Muscle of back (tissue), 13 donors: ENCODE measurements around the gene LUZP1. TPM values are rescaled to one million over a fixed set of nuclear protein-coding genes. Genes with fewer than 3 reads are reported as not detected.
"Not testable (repeated sequence)": the region's sequence is repeated elsewhere in the genome, so short reads cannot be mapped to it uniquely, and the experiment has no call there.

Experiments used
- DNase-seq, 3 donors: peaks; one replicate each; pipeline versions ENCODE4 v3.0.0 to v3.0.0-alpha.2; 2013
- long read RNA-seq, 9 donors: transcript quantifications; one replicate each; lab custom pipeline, GENCODE V29; 2026
- polyA plus RNA-seq, 10 donors: library from polyadenylated mRNA; unstranded; fragments of 120-200 nt; gene quantifications; one replicate each; pipeline ENCODE4 v1.2.1, GENCODE V29; 2013; ENCODE audit not compliant: insufficient read length in 10 of 10

LUZP1 gene
- 10 to 100 TPM; 12.5 to 19.4 (median 15.6) TPM for polyA plus RNA-seq
- long read RNA-seq, donor 1, result 0 reads
- long read RNA-seq, donor 2, partial matches to known transcripts, result 0 of 1 reads
- long read RNA-seq, donor 2, other reads (novel, unspliced or antisense), result 0 of 1 reads
- long read RNA-seq, donor 3, result 0 reads
- long read RNA-seq, donor 4, partial matches to known transcripts, result 5 of 6 reads
- long read RNA-seq, donor 4, other reads (novel, unspliced or antisense), result 0 of 6 reads
- long read RNA-seq, donor 5, partial matches to known transcripts, result 5 of 8 reads
- long read RNA-seq, donor 5, other reads (novel, unspliced or antisense), result 0 of 8 reads
- long read RNA-seq, donor 6, result 0 reads
- long read RNA-seq, donor 7, partial matches to known transcripts, result 0 of 1 reads
- long read RNA-seq, donor 7, other reads (novel, unspliced or antisense), result 0 of 1 reads
- long read RNA-seq, donor 8, partial matches to known transcripts, result 0 of 2 reads
- long read RNA-seq, donor 8, other reads (novel, unspliced or antisense), result 0 of 2 reads
- long read RNA-seq, donor 9, result 0 reads

DNA sequence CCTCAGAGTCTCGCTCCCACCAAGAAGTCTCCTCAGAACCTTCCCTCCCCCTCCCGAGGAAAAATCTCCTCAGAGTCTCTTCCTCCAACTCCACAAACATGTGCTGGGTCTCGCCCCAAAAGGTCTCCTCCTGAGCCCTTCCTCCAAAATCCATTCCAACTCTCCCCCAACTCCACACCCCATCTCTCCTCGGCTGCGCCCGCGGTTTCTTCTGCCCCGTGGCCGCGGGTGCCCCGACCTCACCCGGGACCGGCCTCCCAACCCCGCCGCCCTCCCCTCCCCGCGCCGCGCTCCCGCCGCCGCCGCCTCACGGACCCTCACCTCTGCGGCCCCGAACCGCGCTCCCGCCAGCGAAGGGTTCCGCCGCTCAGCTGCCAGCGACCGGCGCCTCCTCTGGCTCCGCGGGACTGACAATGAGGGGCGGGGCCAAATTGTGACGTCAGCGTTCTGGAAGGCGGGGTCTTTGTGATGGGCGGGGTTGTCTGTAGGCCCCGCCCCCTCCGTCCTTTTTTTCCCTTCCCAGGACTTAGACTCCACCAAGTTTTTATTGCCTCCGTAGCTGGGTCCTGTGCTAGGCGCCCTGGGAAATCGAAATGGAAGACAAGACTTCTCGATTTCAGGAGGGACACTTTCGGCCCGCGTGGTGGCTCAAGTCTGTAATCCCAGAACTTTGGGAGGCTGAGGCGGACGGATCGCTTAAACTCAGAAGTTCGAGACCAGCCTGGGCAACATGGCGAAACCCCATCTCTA lies at the start of gene LUZP1:
Gene LUZP1 (minus strand): TSS at position 412 of the 750 bp plus-strand sequence.
- peak; percentile 84 to 93 (median 89) for DNase-seq

DNA sequence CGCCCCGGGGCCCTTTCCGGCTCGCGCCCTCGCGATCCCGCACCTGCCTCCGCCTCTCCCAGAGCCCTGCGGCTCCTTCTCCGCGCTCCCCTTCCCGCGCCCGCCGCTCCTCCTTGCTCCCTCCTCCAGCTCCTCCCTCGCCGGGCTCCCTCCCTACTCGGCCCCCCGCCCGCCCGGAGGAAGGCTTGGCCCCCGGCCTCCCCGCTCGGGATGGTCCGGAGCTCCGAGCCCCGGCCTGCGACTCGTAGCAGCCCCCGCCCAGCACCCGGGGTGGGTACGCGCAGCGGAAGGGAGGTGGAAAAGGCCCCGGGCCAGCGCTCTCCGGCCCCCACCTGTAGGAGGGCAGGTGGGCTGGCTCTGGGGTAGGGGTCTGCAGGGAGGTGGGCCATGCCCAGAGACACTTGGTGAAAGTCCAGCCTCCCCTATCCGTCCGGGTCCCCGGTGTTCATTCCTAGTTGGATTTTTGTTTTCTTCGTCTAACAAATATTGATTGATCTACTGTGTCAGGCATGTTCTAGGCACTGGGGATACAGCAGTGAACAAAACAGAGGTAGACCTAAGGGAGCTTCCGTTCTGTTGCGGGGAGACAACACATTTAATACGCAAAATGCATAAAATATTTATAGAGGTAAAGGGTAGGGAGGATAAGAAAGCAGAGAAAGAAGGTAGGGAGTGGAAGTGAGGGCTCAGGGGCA lies 48.9 kb upstream of the LUZP1 start, which contains the start of gene HTR1D:
Gene HTR1D (minus strand): TSS at position 82 of the 695 bp plus-strand sequence. CDS start 23,283 bp downstream, outside the sequence.
- peak in 1 of 3 donors; percentile 44 for DNase-seq

DNA sequence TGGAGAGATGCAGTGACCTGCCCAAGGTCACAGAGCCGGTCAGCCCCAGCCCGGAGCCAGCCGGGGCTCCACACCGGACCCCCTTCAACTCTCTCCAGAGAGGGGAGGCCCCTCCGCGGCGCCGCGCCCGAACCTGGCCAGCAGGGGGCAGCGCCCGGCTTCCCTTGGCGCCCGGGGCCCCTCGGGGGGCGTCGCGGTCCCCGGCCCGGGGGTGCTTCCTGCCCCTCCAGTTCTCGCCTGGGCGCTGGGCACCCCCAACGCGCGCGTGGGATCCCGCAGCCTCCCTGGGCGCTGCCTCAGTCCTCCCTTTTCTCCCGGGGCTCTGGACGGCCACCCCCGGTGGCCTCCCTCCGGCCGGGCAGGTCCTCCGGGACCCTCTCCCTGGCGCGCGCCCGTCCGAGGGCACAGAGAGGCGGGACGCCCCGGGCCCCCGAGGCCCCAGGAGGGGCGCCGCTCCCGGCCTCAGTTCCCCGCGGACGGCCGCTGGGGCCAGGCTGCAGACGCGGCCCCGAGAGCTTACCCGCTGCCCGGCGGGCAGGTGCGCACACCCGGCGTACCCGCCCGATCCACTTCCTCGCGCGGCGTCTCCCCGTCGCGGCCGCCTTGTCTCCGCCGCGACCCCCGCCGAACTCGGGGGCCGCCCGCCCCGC lies 48.2 kb upstream of the LUZP1 start:
- DNase-seq, result no peak

DNA sequence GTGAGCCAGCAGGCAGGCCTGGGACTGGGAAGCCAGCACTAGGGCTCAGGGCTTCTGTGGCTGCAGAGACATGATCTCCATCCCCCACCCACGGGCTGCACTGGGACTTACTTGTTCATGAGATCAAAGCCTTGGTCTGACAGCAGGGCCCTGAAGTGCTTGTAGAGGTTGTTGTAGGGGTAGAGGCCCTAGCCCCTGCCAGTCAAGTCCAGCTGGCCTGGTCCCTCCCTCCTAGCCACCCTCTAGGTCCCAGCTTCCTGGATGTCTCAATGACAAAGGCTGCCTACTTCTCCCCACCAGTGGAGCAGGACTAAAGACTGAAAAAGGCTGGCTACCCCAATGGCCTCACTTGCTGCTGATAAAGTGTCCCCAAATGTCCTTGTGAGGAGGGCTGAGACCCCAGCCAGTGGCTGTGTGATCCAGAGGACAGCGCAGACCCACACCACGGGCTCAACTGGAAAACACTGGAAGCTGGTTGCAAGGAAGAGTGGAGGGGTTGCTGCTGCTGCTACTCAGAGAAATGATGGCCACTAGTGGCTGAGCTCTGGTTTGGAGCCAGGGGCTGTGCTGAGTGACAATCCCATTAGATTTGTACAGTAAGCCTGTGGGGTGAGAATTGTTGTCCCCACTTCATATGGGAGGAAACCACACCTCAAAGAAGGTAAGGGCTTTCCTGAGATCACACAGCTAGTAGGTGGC lies 47.2 kb upstream of the LUZP1 start:
- no peak for DNase-seq

DNA sequence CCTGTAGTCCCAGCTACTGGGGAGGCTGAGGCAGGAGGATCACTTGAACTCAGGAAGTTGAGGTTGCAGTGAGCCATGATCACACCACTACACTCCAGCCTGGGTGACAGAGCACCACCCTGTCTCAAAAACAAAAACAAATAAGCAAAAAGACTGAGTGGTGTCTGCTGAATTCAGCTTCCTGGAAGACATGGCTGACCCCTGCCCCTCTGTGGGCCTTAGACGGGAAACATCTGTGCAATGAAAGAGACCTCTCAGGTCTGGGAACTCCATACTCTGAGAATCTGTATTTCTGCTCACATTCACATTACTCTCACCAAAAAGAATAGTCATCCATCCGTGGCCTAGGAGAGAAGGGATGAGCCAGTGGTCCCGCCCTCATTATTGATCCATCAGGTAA lies 46.6 kb upstream of the LUZP1 start:
- DNase-seq, result no peak

DNA sequence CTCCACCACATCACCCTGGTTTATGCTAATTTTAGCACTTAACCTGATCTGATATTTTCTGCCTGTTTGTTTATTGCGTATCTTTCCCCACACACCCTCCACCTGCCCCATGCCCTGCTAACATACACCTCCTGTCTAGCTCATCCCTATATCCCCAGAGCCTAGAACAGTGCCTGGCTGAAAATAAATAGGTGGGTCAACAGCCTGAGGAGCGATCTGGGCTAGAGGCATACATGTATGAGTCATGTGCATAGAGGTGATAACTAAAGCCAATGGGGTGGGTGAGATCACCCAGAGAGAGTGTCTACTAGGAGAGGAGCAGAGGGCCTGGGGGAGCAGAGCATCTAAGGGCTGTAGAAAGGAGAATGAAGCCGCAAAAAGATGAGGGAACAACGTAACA lies 46.0 kb upstream of the LUZP1 start:
- no peak for DNase-seq

DNA sequence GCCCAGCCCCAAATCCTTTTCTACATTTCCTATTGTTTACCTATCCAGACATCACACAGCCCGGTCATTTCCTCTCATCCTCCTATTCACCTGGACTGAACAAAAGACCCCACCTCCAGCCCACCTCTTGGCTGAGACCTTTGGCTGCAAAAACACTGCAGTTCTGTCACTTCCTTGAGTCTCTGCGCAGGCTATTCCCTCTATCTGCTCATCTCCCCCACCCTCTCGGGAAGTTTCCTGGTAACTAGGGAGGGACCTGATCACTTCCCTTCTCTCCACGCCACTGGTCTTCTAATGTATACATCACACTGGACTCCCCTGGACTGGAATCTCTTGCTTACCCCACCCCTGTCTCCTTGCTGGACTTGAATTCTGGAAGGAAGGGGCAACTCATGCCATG lies 43.3 kb upstream of the LUZP1 start:
- no peak for DNase-seq

DNA sequence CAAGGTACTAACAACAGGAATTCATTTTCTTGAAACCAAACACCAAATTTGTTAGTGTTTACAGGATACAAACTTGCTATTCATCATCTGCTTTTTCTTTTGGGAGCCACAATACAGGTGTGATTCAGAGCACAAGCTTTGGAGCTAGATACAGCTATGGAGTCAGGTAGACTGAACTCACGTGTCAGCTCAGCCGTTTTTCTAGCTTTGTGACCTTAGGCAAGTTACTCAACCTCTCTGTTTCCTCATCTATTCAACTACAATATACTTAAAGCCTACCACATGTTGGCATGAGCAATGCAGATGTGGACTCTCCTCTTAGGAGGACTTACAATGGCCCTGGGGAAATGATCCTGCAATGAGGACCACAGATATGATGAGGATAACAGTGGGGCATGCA lies 42.3 kb upstream of the LUZP1 start:
- DNase-seq, result no peak

DNA sequence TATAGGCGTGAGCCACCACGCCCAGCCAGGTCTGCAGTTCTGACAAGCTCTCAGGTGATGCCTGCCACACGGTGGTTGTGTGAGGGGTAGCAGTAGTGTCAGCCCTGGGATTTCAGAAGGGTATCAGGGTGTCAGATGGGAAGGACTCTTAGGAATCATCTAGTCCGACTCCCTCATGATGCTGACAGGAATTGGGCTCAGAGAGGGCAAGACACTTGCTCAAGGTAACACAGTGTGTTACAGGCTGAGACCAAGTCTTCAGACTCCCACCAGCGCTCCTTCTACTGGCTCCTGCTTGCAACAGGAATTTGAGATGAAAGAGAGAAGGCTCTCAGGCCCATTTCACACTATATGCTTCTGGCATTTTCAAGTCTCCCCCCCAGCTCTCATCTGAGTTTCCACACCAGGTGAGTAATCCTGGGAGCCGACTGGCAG lies 41.7 kb upstream of the LUZP1 start:
- DNase-seq, result no peak

DNA sequence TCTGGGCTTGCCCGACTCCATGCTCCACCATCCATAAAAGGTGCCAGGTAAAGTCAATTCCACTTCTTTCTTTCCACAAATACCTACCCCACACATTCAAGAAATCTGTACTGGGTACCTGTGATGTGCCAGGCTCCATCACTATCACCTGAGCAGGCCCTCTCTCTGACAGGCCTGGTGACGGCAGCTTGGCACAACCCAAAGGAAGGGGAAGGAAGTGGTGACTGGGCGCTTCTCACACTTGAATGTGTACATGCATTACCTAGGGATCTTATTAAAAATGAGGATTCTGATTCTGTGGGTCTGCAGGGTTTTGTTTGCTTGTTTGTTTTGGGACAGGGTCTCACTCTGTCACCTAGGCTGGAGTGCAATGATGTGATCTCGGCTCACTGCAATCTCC lies 41.1 kb upstream of the LUZP1 start:
- no peak for DNase-seq

DNA sequence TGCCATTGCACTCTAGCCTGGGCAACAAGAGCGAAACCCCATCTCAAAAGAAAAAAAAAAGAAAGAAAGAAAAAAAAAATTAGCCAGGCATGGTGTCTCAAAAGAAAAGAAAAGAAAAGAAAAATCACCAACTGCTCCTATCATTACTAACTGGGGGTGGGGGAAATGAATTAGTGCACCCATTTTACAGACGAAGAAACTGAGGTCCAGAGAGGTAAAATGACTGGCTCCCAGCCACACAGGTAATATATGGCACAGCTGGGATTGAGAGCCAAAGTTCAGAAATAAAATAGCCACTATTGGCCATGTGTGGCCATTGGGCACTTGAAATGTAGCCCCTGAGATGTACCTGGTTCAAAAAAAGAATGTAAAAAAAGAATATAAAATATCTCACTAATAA lies 39.9 kb upstream of the LUZP1 start:
- no peak for DNase-seq

DNA sequence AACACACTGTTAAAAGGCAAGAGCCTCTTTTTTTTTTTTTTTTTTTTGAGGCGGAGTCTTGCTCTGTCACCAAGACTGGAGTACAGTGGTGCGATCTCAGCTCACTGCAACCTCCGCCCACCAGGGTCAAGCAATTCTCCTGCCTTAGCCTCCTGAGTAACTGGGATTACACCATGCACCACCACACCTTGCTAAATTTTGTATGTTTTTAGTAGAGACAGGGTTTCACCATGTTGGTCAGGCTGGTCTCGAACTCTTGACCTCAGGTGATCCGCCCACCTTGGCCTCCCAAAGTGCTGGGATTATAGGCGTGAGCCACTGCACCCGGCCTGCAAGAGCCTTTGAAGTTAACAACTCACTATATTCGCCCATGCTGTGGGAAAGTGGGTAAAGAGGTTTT lies 39.1 kb upstream of the LUZP1 start:
- not testable (repeated sequence) for DNase-seq

DNA sequence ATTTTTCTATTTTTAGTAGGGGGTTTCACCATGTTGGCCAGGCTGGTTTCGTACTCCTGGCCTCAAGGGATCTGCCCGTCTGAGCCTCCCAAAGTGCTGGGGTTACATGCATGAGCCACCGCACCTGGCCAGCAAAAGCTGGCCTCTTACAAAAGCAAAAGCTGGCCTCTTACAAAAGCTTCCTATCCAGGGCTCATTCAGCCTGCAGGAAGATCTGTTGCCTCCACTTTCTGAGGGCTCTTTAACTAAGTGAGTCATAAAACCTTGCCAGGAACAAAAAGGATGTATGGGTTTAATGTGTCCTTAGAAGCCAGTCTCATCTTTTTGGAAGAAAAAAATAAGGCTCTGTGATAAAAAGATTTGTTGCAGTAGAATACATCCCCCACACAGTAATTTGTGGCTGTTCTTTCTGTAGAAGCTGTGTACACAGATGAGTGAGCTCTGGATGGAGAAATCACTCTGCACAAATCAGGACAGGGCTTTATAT lies 33.6 kb upstream of the LUZP1 start:
- DNase-seq, result no peak

DNA sequence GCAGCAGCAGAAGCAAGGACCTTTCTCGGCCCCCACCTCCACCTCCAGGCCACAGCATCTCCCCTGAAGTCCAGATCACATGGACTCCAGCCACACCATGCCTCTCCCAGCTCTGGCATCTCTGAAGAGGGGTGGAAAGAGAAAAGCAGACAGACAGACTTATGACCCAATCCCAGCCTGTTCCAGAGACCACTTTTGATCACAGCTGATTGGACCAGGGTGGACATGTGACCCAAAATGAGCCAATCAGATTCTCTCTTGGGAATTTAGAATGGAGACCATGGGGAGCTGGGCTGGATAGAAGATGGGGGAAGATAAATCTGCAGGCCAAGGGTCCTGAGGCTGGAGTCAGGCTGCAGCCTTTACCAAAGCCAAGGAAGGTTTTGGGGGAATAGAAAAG lies 32.2 kb upstream of the LUZP1 start:
- DNase-seq, result no peak

DNA sequence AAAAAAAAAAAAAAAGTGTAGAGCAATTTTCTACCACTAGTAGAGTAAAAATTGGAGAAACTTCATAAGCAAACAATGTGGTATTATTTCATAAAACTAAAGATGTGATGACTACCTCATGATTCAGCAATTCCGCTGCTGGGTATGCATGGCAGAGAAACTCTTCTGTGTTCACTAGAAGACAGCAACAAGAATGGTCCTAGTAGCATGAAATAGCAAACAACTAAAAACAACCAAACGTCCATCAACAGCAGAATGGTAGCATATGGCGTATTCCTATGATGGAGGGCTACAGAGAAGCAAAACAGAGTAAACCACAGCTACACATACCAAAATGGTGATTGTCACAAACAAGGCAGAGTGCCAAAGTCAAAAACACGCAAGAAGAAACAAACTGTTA lies 29.7 kb upstream of the LUZP1 start:
- DNase-seq, result peak in 1 of 3 donors; percentile 72

DNA sequence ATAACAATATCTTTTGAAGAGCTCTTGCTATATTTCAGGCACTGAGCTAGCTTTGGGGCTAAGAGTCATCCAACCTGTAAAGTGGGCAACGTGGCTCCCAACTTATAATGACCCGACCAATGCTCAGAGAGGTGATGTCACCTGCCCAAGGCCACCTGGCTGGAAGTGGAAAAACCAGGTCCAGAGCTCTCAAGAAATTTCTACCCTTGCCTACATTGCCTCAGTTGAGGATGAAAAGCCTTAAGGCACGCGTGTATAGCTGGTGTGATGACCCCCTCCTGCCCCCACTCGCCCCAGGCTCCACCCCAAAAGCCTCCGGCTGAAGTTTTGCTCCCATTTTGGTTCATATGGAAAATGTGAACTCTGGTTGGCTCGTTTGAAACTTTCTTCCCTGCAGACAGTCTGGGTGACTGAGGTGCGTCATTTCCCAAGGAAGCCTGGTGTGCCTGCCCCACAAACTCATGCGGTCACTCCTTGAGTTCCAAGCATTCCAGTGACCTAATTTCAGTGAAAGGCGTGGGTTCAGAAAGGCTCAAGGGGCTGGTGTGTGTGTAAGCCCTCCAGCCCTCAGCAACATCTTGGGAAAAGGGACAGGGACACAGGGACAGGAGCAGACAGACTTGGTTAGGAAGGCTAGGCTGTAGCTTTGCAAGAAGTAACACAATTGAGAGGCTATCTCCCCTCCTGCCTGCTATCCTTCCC lies 28.1 kb upstream of the LUZP1 start:
- DNase-seq, result peak in 1 of 3 donors; percentile 86

DNA sequence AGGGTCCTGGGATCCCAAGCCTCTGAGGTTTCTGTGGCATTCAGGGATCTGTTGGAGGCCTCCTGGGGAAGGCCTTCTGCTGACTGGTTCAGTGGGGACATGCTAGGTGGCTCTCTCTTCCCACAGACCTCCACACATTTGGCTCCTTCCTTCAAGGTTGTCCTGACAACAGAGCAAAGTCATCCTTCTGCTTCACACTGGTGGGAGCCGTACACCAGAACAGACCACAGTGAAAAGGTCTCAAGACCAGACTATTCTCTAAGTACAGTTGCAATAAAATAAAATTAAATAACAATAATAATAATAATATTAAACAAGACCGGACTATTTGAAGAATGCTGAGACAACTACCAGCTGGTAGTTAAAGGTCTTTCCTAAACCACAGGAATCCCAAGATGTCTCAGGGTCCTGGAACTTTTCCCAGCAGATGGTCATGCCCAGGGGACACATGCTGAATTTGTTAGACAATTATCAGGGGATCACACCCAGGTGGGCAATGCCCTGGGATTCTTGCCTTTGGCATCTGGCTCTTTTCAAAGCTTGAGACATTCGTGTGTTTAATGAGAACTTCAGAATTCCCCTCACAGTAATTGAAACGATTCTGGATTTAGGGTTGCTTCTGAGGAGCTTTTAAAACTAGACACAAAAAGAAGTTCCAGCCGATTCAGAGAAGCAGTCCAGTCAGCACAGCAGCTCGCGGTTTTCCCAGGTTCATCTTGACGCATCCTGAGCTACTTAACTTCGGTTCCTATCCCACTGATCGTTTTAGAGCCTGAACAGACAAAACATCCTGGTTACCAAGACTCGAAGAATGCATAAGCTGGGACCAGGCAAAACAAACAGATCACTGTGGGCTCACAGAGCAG lies 25.7 kb upstream of the LUZP1 start:
- peak in 1 of 3 donors; percentile 67 for DNase-seq

DNA sequence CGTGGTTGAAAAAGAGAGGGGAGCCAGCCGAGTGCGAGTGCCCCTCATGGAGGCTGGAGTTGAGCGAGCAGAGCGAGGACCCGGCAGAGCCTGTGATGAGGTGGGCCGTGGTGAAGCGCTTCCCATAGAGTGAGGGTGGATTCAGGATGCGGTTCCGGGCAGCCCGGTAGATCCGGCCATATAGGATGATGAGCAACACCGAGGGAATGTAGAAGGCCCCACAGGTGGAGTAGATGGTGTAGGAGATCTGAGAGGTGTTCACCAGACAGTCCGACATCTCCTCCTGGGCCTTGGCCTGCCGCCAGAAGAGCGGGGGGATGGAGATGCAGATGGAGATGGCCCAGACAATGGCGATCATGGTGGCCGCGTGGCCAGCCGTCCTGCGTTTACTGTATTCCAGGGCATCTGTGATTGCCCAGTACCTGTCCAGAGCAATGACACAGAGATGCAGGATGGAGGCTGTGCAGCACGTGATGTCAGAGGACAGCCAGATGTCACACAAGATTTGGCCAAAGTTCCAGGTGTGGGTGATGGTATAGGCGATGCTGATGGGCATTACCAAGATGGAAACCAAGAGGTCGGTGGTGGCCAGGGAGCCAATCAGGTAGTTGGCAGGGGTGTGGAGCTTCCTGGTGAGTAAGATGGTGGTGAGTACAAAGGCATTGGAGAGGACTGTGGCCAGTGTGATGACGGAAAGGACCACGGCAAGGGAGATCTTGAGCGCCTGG lies 24.9 kb upstream of the LUZP1 start:
- no peak for DNase-seq
